Peyer's patch (tissue), 4 donors: ENCODE data around the gene IL16.

Experiments
- CTCF ChIP-seq, 6 experiments: fragments of 450-650 bp in 4 of 6; fragments of 200-600 bp in 2 of 6; sonication (generic) in 1 of 6; IDR thresholded peaks; one replicate each; pipeline ENCODE4 v1.5.1; 2017 to 2019; ENCODE audit warnings: antibody characterized with exemption in 6 of 6, mild to moderate bottlenecking in 3 of 6, moderate library complexity in 1 of 6
- POLR2A ChIP-seq, 2 donors: fragments of 450-650 bp; IDR thresholded peaks; one replicate each; pipeline ENCODE4 v1.5.1; 2017; ENCODE audit warnings: antibody characterized with exemption in 2 of 2, mild to moderate bottlenecking in 2 of 2, moderate library complexity in 2 of 2

- TF ChIP-seq CTCF (IDR thresholded peaks at IDR 0.05), result no peak
- TF ChIP-seq POLR2A (IDR thresholded peaks at IDR 0.05), result no peak
Measured at GRCh38 chr15:81343371-81343770, 146.7 kb downstream of the IL16 start.
